Mesothelial cell of epicardium (in vitro differentiated cells): Measurements from ENCODE around the gene GTF2H4. TPM values are rescaled to one million over a fixed set of nuclear protein-coding genes. Genes with fewer than 3 reads are reported as not detected.
A peak's percentile ranks its signal among the peaks of the same experiment; 100 is the strongest.

Experiments used
- DNase-seq, 2 experiments: peaks; one replicate each; pipeline ENCODE4 v3.0.0; 2021; ENCODE audit warnings: low spot score in 2 of 2; ENCODE audit not compliant: unreplicated experiment in 2 of 2
- H3K27ac Mint-ChIP-seq: 2 replicates; pipeline ENCODE4 v1.8.0; 2021; ENCODE audit warnings: mixed read lengths
- H3K27me3 Mint-ChIP-seq: 2 replicates; pipeline ENCODE4 v1.8.0; 2021; ENCODE audit warnings: low read depth, mixed read lengths
- H3K36me3 Mint-ChIP-seq: 2 replicates; pipeline ENCODE4 v1.8.0; 2021; ENCODE audit warnings: mixed read lengths
- H3K4me1 Mint-ChIP-seq: 2 replicates; pipeline ENCODE4 v1.8.0; 2021; ENCODE audit warnings: mixed read lengths
- H3K4me3 Mint-ChIP-seq: 2 replicates; pipeline ENCODE4 v1.8.0; 2021; ENCODE audit warnings: mild to moderate bottlenecking, moderate library complexity, mixed read lengths
- H3K9me3 Mint-ChIP-seq: 2 replicates; pipeline ENCODE4 v1.8.0; 2021; ENCODE audit warnings: mixed read lengths
- CTCF ChIP-seq: fragments of 200-600 bp; sonication (generic); IDR thresholded peaks from one replicate; pipeline ENCODE4 v1.5.0; 2021; ENCODE audit warnings: antibody characterized with exemption; ENCODE audit not compliant: unreplicated experiment
- microRNA-seq: library from miRNA; unstranded; fragments of <30 nt; microRNA quantifications from one replicate; pipeline ENCODE4 v1.2.0, GENCODE V29; 2021; ENCODE audit warnings: inconsistent platforms, mixed read lengths
- total RNA-seq: library from RNA; stranded (reverse); gene quantifications from 3 replicates; pipeline ENCODE4 v1.2.1, GENCODE V29; 2021

Gene GTF2H4
- total RNA-seq, 1 donor from 2014 or later = 62.1 TPM

- no peaks in the 10 kb centered on the region for H3K36me3 Mint-ChIP-seq
- no peak overlapping the region for H3K27ac Mint-ChIP-seq
- no peaks in the 10 kb centered on the region for H3K9me3 Mint-ChIP-seq
- H3K4me1 Mint-ChIP-seq = peaks cover 5% of the 10 kb centered on the region
- no peak for TF ChIP-seq CTCF
- H3K4me3 Mint-ChIP-seq = no peak overlapping the region
- no peak for DNase-seq
- peaks cover 49% of the 10 kb centered on the region for H3K27me3 Mint-ChIP-seq
These were observed 53.1 kb downstream of the GTF2H4 start for GRCh38 chr6:30960907-30961673.

GRCh38 chr6:30962716-30963115, 54.7 kb downstream of the GTF2H4 start:
- Mint-ChIP-seq H3K36me3 (no peaks in the 10 kb centered on the region), H3K27me3 (peaks cover 39% of the 10 kb centered on the region), H3K4me1 (peaks cover 2% of the 10 kb centered on the region), H3K9me3 (no peaks in the 10 kb centered on the region), H3K4me3 (no peak overlapping the region), H3K27ac (no peak overlapping the region)
- no peak for DNase-seq
- no peak for TF ChIP-seq CTCF

- H3K9me3 Mint-ChIP-seq = no peaks in the 10 kb centered on the region
- TF ChIP-seq CTCF = no peak
- H3K27me3 Mint-ChIP-seq = peaks cover 32% of the 10 kb centered on the region
- no peaks in the 10 kb centered on the region for H3K4me1 Mint-ChIP-seq
- H3K4me3 Mint-ChIP-seq = no peak overlapping the region
- H3K36me3 Mint-ChIP-seq = no peaks in the 10 kb centered on the region
- no peak for DNase-seq
- H3K27ac Mint-ChIP-seq = no peak overlapping the region
These were observed 55.6 kb downstream of the GTF2H4 start for GRCh38 chr6:30963641-30964040.

Small RNAs within 50 kb of the gene (microRNA-seq; reads per million reads assigned to microRNA genes)
- gene MIR4640 = 4.4 reads per million, percentile 15 among the genes with 10 or more reads in this experiment

Other genes starting within 250 kb of the GTF2H4 start
- 23.5 to 26.7 TPM (median 25.2 TPM) in 3 replicates for gene DHX16, start 235.2 kb upstream of the GTF2H4 start, total RNA-seq
- gene PPP1R18, start 221.6 kb upstream of the GTF2H4 start, total RNA-seq = 28.8 to 30.6 TPM (median 29.5 TPM) in 3 replicates
- gene NRM, start 217.2 kb upstream of the GTF2H4 start, total RNA-seq = 34.6 to 40.2 TPM (median 36.1 TPM) in 3 replicates
- 49.7 to 51.9 TPM (median 49.8 TPM) in 3 replicates for gene MDC1, start 190.9 kb upstream of the GTF2H4 start, total RNA-seq
- gene TUBB, start 187.9 kb upstream of the GTF2H4 start, total RNA-seq = 1,084 to 1,110 TPM (median 1,094 TPM) in 3 replicates
- 96.5 to 101 TPM (median 99.8 TPM) in 3 replicates for gene FLOT1, start 165.5 kb upstream of the GTF2H4 start, total RNA-seq
- 131 to 136 TPM (median 134 TPM) in 3 replicates for gene IER3, start 163.7 kb upstream of the GTF2H4 start, total RNA-seq
- 344 to 351 TPM (median 349 TPM) in 3 replicates for gene DDR1, start 23.7 kb upstream of the GTF2H4 start, total RNA-seq
- gene VARS2, start 6.0 kb downstream of the GTF2H4 start, total RNA-seq = 62.1 to 70.6 TPM (median 67.4 TPM) in 3 replicates
- gene SFTA2, start 24.0 kb downstream of the GTF2H4 start, total RNA-seq = not detected in 3 replicates
- not detected in 3 replicates for gene MUCL3, start 32.8 kb downstream of the GTF2H4 start, total RNA-seq
- gene MUC21, start 75.5 kb downstream of the GTF2H4 start, total RNA-seq = not detected in 3 replicates
- gene MUC22, start 102.3 kb downstream of the GTF2H4 start, total RNA-seq = not detected in 3 replicates
- not detected in 3 replicates for gene C6orf15, start 204.4 kb downstream of the GTF2H4 start, total RNA-seq
- gene PSORS1C1, start 206.6 kb downstream of the GTF2H4 start, total RNA-seq = 0.29 to 1.1 TPM (median 0.72 TPM) in 3 replicates
- not detected in 3 replicates for gene CDSN, start 212.2 kb downstream of the GTF2H4 start, total RNA-seq
- not detected in 3 replicates for gene PSORS1C2, start 230.9 kb downstream of the GTF2H4 start, total RNA-seq
- 33.9 to 36.6 TPM (median 34.5 TPM) in 3 replicates for gene CCHCR1, start 249.6 kb downstream of the GTF2H4 start, total RNA-seq